SK-N-SH treated with all-trans-retinoic acid at 6 μM for 48 hours (cell line): Measurements from ENCODE around the gene RNF126.

ENCODE experiments used
- ATAC-seq: fragments of 200-7000 bp; cut with Tn5 transposase; 3 replicates; pipeline ENCODE4 v1.9.1; 2020; ENCODE audit warnings: mild to moderate bottlenecking, moderate library complexity
- ARNTL ChIP-seq: fragments of 450-650 bp; formaldehyde crosslinking; IDR thresholded peaks from 2 replicates; pipeline ENCODE4 v1.5.0; 2020; ENCODE audit warnings: low read depth, mild to moderate bottlenecking, moderate library complexity, borderline replicate concordance
- BACH2 ChIP-seq: fragments of 250-450 bp; sonication (Bioruptor Pico); IDR thresholded peaks from 2 replicates; pipeline ENCODE4 v1.9.0; 2021; ENCODE audit warnings: mild to moderate bottlenecking, borderline replicate concordance
- CSDC2 ChIP-seq: fragments of 250-450 bp; sonication (Bioruptor Pico); IDR thresholded peaks from 2 replicates; pipeline ENCODE4 v1.5.0; 2020; ENCODE audit warnings: mild to moderate bottlenecking, moderate library complexity
- CSRNP3 ChIP-seq: fragments of 250-450 bp; sonication (Bioruptor Pico); IDR thresholded peaks from 2 replicates; pipeline ENCODE4 v1.5.1; 2021; ENCODE audit warnings: mild to moderate bottlenecking, moderate library complexity
- ESRRG ChIP-seq: fragments of 250-450 bp; sonication (Bioruptor Pico); IDR thresholded peaks from 2 replicates; pipeline ENCODE4 v1.6.1; 2021; ENCODE audit warnings: mild to moderate bottlenecking
- GLIS3 ChIP-seq: fragments of 250-450 bp; sonication (Bioruptor Pico); IDR thresholded peaks from 2 replicates; pipeline ENCODE4 v1.5.0; 2020; ENCODE audit warnings: mild to moderate bottlenecking, moderate library complexity
- ISL1 ChIP-seq: fragments of 250-450 bp; sonication (Bioruptor Pico); IDR thresholded peaks from 2 replicates; pipeline ENCODE4 v2.1.2; 2022; ENCODE audit warnings: mild to moderate bottlenecking, moderate library complexity
- OSR1 ChIP-seq: fragments of 250-450 bp; sonication (Bioruptor Pico); IDR thresholded peaks from 2 replicates; pipeline ENCODE4 v1.8.0; 2022; ENCODE audit warnings: moderate library complexity, mild to moderate bottlenecking, inconsistent platforms
- PATZ1 ChIP-seq: fragments of 250-450 bp; sonication (Bioruptor Pico); IDR thresholded peaks from 2 replicates; pipeline ENCODE4 v1.8.0; 2020; ENCODE audit warnings: mild to moderate bottlenecking, moderate library complexity, borderline replicate concordance
- POU6F1 ChIP-seq: fragments of 250-450 bp; sonication (Bioruptor Pico); IDR thresholded peaks from 2 replicates; pipeline ENCODE4 v1.8.0; 2021; ENCODE audit warnings: low read depth, mild to moderate bottlenecking, moderate library complexity, borderline replicate concordance
- PPARA ChIP-seq: fragments of 250-450 bp; sonication (Bioruptor Pico); IDR thresholded peaks from 2 replicates; pipeline ENCODE4 v1.5.0; 2020; ENCODE audit warnings: mild to moderate bottlenecking, borderline replicate concordance
- RARB ChIP-seq: fragments of 250-450 bp; sonication (Bioruptor Pico); IDR thresholded peaks from 2 replicates; pipeline ENCODE4 v1.8.0; 2021; ENCODE audit warnings: mild to moderate bottlenecking, moderate library complexity
- TCF4 ChIP-seq: fragments of 250-450 bp; sonication (Bioruptor Pico); IDR thresholded peaks from 2 replicates; pipeline ENCODE4 v1.8.0; 2021; ENCODE audit warnings: mild to moderate bottlenecking, moderate library complexity, borderline replicate concordance
- TSHZ2 ChIP-seq: fragments of 250-450 bp; sonication (Bioruptor Pico); IDR thresholded peaks from 2 replicates; pipeline ENCODE4 v1.5.0; 2020; ENCODE audit warnings: mild to moderate bottlenecking, moderate library complexity
- ZC3H10 ChIP-seq: fragments of 250-450 bp; sonication (Bioruptor Pico); IDR thresholded peaks from 2 replicates; pipeline ENCODE4 v1.5.1; 2021; ENCODE audit warnings: mild to moderate bottlenecking, moderate library complexity
- ZFP3 ChIP-seq: fragments of 250-450 bp; sonication (Bioruptor Pico); IDR thresholded peaks from 2 replicates; pipeline ENCODE4 v1.5.0; 2020; ENCODE audit warnings: mild to moderate bottlenecking, moderate library complexity
- ZFP30 ChIP-seq: fragments of 450-650 bp; formaldehyde crosslinking; IDR thresholded peaks from 2 replicates; pipeline ENCODE4 v1.5.0; 2022; ENCODE audit warnings: mild to moderate bottlenecking, moderate library complexity
- ZNF70 ChIP-seq: fragments of 450-650 bp; formaldehyde crosslinking; IDR thresholded peaks from 2 replicates; pipeline ENCODE4 v1.5.0; 2020; ENCODE audit warnings: mild to moderate bottlenecking, moderate library complexity
- ZNF8 ChIP-seq: fragments of 450-650 bp; formaldehyde crosslinking; IDR thresholded peaks from 2 replicates; pipeline ENCODE4 v1.5.0; 2020; ENCODE audit warnings: mild to moderate bottlenecking, moderate library complexity

The RNF126 gene

GRCh38 chr19:662962-663681 is at the start of gene RNF126:
Gene RNF126 (minus strand): TSS chr19:663214. CDS start chr19:663121, 93 bp downstream.
- ATAC-seq: peak; percentile 76
- TF ChIP-seq POU6F1 (no peak), PPARA (CRISPR knock-in tag) (no peak), ARNTL (no peak), TSHZ2 (CRISPR knock-in tag) (no peak), ZFP3 (CRISPR knock-in tag) (peak; percentile 82; the same call in 1 of the 2 replicates)

GRCh38 chr19:711254-711653 is 48.2 kb upstream of the RNF126 start:
- no peak for ATAC-seq
- TF ChIP-seq PATZ1 (no peak), ISL1 (CRISPR knock-in tag) (no peak), CSRNP3 (no peak), ESRRG (no peak), GLIS3 (no peak), ZFP30 (CRISPR knock-in tag) (no peak), ARNTL (no peak), OSR1 (CRISPR knock-in tag) (no peak), TCF4 (CRISPR knock-in tag) (no peak), RARB (CRISPR knock-in tag) (no peak), BACH2 (no peak), POU6F1 (no peak)

GRCh38 chr19:710767-711166 is 47.8 kb upstream of the RNF126 start:
- ATAC-seq: no peak
- TF ChIP-seq CSDC2 (CRISPR knock-in tag) (no peak), ZFP30 (CRISPR knock-in tag) (no peak), TSHZ2 (CRISPR knock-in tag) (no peak), ESRRG (no peak), BACH2 (no peak), ZC3H10 (CRISPR knock-in tag) (no peak), RARB (CRISPR knock-in tag) (no peak), PPARA (CRISPR knock-in tag) (no peak), ZNF70 (no peak), CSRNP3 (no peak), TCF4 (CRISPR knock-in tag) (no peak), OSR1 (CRISPR knock-in tag) (no peak), ZNF8 (CRISPR knock-in tag) (no peak), GLIS3 (no peak)
- TF ChIP-seq, all 23 proteins: peak for 0
